OCI-LY7 (cell line): ENCODE data around the gene FAM241A. TPM values are rescaled to one million over a fixed set of nuclear protein-coding genes. Genes with fewer than 3 reads are reported as not detected.
"Not testable (repeated sequence)": the region's sequence is repeated elsewhere in the genome, so short reads cannot be mapped to it uniquely, and the experiment has no call there.

Experiments used
- BruUV-seq: library from RNA; stranded (reverse); fragments of 400-500 nt; replicated peaks from 2 replicates; lab custom pipeline; 2021; lab: Mats Ljungman, UMichigan
- CTCF ChIA-PET: fragments of 300-600 bp; sonication (Branson Sonifier 250); formaldehyde crosslinking; loops from one replicate; lab custom pipeline; 2022; ENCODE audit warnings: antibody characterized with exemption; ENCODE audit not compliant: unreplicated experiment; lab: Charles Lee
- POLR2A ChIA-PET: fragments of 300-600 bp; sonication (Branson Sonifier 250); formaldehyde crosslinking; loops from one replicate; lab custom pipeline; 2022; ENCODE audit warnings: antibody characterized with exemption; lab: Charles Lee
- DNase-seq: peaks from one replicate; pipeline ENCODE4 v3.0.0-alpha.2; 2015; ENCODE audit warnings: low spot score
- H2AFZ ChIP-seq: fragments of 200-600 bp; sonication (generic), shearing (Covaris generic); 2 replicates; pipeline ENCODE4 v1.6.1; 2014; ENCODE audit warnings: mild to moderate bottlenecking, antibody characterized with exemption, low read length, moderate library complexity
- H3K27ac ChIP-seq: fragments of 200-600 bp; sonication (generic); 2 replicates; pipeline ENCODE4 v1.5.1; 2014; ENCODE audit warnings: mixed run types, low read depth, mild to moderate bottlenecking, moderate library complexity, low read length, inconsistent platforms; ENCODE audit not compliant: poor library complexity, severe bottlenecking
- H3K36me3 ChIP-seq: fragments of 200-600 bp; sonication (generic); 2 replicates; pipeline ENCODE4 v1.6.1; 2014; ENCODE audit warnings: mild to moderate bottlenecking, antibody characterized with exemption, low read length, moderate library complexity, mixed read lengths; ENCODE audit not compliant: insufficient read depth
- H3K4me1 ChIP-seq: fragments of 200-600 bp; sonication (generic); 2 replicates; pipeline ENCODE4 v1.5.1; 2014; ENCODE audit warnings: mild to moderate bottlenecking, low read length; ENCODE audit not compliant: insufficient read depth, poor library complexity, severe bottlenecking
- H3K4me2 ChIP-seq: fragments of 200-600 bp; sonication (generic); 2 replicates; pipeline ENCODE4 v1.6.1; 2014; ENCODE audit warnings: mild to moderate bottlenecking, low read length
- H3K4me3 ChIP-seq: fragments of 200-600 bp; sonication (generic); 2 replicates; pipeline ENCODE4 v1.5.1; 2014; ENCODE audit warnings: mild to moderate bottlenecking, low read depth, low read length; ENCODE audit not compliant: poor library complexity, severe bottlenecking
- H3K79me2 ChIP-seq: fragments of 200-600 bp; sonication (generic); 2 replicates; pipeline ENCODE4 v1.6.1; 2016; ENCODE audit warnings: low read depth, mild to moderate bottlenecking, low read length, moderate library complexity, mixed read lengths; ENCODE audit not compliant: insufficient read depth
- H3K9me2 ChIP-seq: fragments of 200-600 bp; sonication (generic); 2 replicates; pipeline ENCODE4 v1.6.1; 2016; ENCODE audit warnings: mild to moderate bottlenecking, low read length, mixed read lengths; ENCODE audit not compliant: insufficient read depth
- H3K9me3 ChIP-seq: fragments of 200-600 bp; sonication (generic); 2 replicates; pipeline ENCODE4 v1.6.1; 2014; ENCODE audit warnings: mild to moderate bottlenecking, mixed run types, low read length, mixed read lengths
- H4K20me1 ChIP-seq: fragments of 200-600 bp; sonication (generic); 2 replicates; pipeline ENCODE4 v1.6.1; 2014; ENCODE audit warnings: mild to moderate bottlenecking, antibody characterized with exemption, low read length, moderate library complexity, mixed read lengths; ENCODE audit not compliant: insufficient read depth
- EZH2phosphoT487 ChIP-seq: fragments of 200-600 bp; sonication (generic); IDR thresholded peaks from 2 replicates; pipeline ENCODE4 v1.6.1; 2018; ENCODE audit warnings: low read depth, borderline replicate concordance, mild to moderate bottlenecking, mixed run types, antibody characterized with exemption, low read length, moderate library complexity, mixed read lengths
- intact Hi-C: fragments of 100-400 bp; cut with micrococcal nuclease; formaldehyde crosslinking; loops from one replicate; pipeline ENCODE4 v1.10.0; 2022; ENCODE audit not compliant: unreplicated experiment
- total RNA-seq, 2 experiments: library from RNA; depleted of rRNA in 1 of 2; stranded (reverse); fragments of >200 nt in 1 of 2; shearing (Covaris generic) in 1 of 2; gene quantifications; 2 replicates each; pipeline ENCODE4 v1.2.3, GENCODE V29; 2014 to 2022
- TF ChIP-seq, protein P1 (sequence below): fragments of 200-600 bp; sonication (generic); conservative IDR thresholded peaks from 2 replicates; pipeline ENCODE4 v1.5.1; 2014; ENCODE audit warnings: mild to moderate bottlenecking, antibody characterized with exemption, low read length, moderate library complexity, mixed read lengths

Gene FAM241A
- total RNA-seq, 2 experiments from 2014 or later = 2.5 to 9.5 TPM

DNA sequence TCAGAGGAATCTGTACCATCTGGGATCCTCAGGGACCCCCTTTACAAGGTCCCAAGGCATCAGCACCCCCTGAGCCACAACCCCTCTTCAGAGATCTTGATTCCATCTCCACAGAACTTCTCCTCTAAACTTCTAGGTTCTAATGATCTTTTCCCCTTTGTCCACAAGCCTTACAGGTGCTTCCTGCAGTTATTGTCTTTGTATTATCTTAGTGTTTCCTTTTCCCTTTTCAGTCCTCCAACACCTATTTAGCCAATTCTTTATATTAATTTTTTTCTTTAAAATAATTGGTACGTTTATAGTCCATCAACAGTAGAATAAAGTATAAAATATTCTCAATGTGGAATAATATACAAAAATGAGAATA, 35.2 kb upstream of the FAM241A start:
- ChIA-PET CTCF (no interaction called here), POLR2A (interaction anchor here (1.1 to 1.2 kb wide), 3 partner anchors 15 to 89 kb away, joined by 3 read pairs; no protein-coding TSS in a partner anchor)
- TF ChIP-seq EZH2phosphoT487 = no peak
- TF ChIP-seq, protein P1, sequence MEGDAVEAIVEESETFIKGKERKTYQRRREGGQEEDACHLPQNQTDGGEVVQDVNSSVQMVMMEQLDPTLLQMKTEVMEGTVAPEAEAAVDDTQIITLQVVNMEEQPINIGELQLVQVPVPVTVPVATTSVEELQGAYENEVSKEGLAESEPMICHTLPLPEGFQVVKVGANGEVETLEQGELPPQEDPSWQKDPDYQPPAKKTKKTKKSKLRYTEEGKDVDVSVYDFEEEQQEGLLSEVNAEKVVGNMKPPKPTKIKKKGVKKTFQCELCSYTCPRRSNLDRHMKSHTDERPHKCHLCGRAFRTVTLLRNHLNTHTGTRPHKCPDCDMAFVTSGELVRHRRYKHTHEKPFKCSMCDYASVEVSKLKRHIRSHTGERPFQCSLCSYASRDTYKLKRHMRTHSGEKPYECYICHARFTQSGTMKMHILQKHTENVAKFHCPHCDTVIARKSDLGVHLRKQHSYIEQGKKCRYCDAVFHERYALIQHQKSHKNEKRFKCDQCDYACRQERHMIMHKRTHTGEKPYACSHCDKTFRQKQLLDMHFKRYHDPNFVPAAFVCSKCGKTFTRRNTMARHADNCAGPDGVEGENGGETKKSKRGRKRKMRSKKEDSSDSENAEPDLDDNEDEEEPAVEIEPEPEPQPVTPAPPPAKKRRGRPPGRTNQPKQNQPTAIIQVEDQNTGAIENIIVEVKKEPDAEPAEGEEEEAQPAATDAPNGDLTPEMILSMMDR = no peak
- Histone ChIP-seq H3K9me3 (no peaks in the 10 kb centered on the region), H3K79me2 (no peaks in the 10 kb centered on the region), H4K20me1 (no peaks in the 10 kb centered on the region), H3K4me1 (peaks cover 5% of the 10 kb centered on the region), H3K9me2 (no peaks in the 10 kb centered on the region), H3K4me2 (no peak overlapping the region), H3K27ac (no peak overlapping the region), H2AFZ (peak overlapping the region; percentile 29; the same call in 1 of the 2 replicates), H3K4me3 (no peak overlapping the region), H3K36me3 (no peaks in the 10 kb centered on the region)
- DNase-seq = no peak
- BruUV-seq = no TSS peak
- intact Hi-C loops = no loop called here

DNA sequence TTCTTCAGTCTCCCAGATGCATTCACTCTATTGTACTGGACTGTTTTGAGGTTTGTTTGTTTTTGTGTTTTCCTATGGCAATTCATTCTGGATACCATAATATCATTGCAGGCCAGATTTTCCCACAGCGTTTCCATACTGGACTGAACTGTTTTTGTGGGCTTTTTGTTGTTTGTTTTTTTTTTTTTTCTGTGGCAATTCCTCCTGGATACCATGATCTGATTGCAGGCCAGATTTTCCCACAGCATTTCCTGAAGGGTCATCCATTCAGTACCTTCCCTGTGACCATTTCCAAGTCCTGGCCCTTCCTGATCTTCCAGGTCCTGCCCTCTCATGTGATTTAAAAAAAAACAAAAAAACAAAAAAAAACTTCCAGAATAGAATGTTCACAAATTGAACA, 33.9 kb upstream of the FAM241A start:
- ChIA-PET CTCF (no interaction called here), POLR2A (interaction anchor here (0.6 kb wide), 1 partner anchor 11 kb away, joined by 9 read pairs; no protein-coding TSS in a partner anchor)
- Histone ChIP-seq H3K36me3 (no peaks in the 10 kb centered on the region), H2AFZ (no peak overlapping the region), H3K27ac (no peak overlapping the region), H3K4me3 (no peak overlapping the region), H3K9me3 (no peaks in the 10 kb centered on the region), H4K20me1 (no peaks in the 10 kb centered on the region), H3K4me2 (no peak overlapping the region), H3K79me2 (no peaks in the 10 kb centered on the region), H3K9me2 (no peaks in the 10 kb centered on the region), H3K4me1 (peaks cover 5% of the 10 kb centered on the region)
- no peak for TF ChIP-seq EZH2phosphoT487
- TF ChIP-seq, protein P1 = no peak
- DNase-seq = no peak
- BruUV-seq = no TSS peak
- intact Hi-C loops = no loop called here

DNA sequence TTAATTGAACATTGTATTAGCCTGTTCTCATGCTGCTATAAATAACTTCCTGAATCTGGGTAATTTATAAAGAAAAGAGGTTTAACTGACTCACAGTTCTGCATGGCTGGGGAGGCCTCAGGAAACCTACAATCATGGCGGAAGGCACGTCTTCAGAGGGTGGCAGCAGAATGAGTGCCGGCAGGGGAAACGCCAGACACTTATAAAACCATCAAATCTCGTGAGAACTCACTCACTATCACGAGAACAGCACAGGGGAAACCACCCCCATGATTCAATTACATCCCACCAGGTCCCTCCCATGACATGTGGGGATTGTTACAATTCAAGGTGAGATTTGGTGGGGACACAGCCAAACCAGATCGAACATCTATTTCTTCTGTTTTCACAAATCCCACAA, 33.2 kb upstream of the FAM241A start:
- H4K20me1 ChIP-seq, H3K9me3 ChIP-seq, H3K9me2 ChIP-seq, H3K79me2 ChIP-seq, DNase-seq, BruUV-seq, H3K27ac ChIP-seq, H3K4me2 ChIP-seq, H3K4me1 ChIP-seq, H3K4me3 ChIP-seq, intact Hi-C loops, H3K36me3 ChIP-seq, CTCF ChIA-PET: not testable (repeated sequence)
- H2AFZ ChIP-seq = 0 out of 2 replicates have a peak overlapping the region, but pooled peaks have one; percentile 44
- POLR2A ChIA-PET = interaction anchor here (1.3 kb wide), 1 partner anchor 187 kb away, joined by 4 read pairs; no protein-coding TSS in a partner anchor
